GM12878 (cell line): Measurements from ENCODE around the gene ZNF331. TPM values are rescaled to one million over a fixed set of nuclear protein-coding genes. Genes with fewer than 3 reads are reported as not detected.

Experiments used
- ATAC-seq: fragments of 200-7000 bp; cut with Tn5 transposase; 3 replicates; pipeline ENCODE4 v1.9.1; 2020; ENCODE audit warnings: mild to moderate bottlenecking, moderate library complexity
- BruUV-seq: library from RNA; stranded (reverse); fragments of 400-500 nt; replicated peaks from 2 replicates; lab custom pipeline; 2021; lab: Mats Ljungman, UMichigan
- CTCF ChIA-PET: fragments of 300-600 bp; sonication (Branson Sonifier 250); formaldehyde crosslinking; extraction: SDS; loops from one replicate; lab custom pipeline; 2021; ENCODE audit warnings: inconsistent platforms; lab: Yijun Ruan, JAX
- POLR2A ChIA-PET: fragments of 350-600 bp; formaldehyde crosslinking; extraction: SDS; loops from one replicate; lab custom pipeline; 2021; ENCODE audit warnings: inconsistent platforms; lab: Charles Lee
- RAD21 ChIA-PET: fragments of 300-600 bp; sonication (Branson Sonifier 250); formaldehyde crosslinking; loops from one replicate; lab custom pipeline; 2023; ENCODE audit warnings: antibody characterized with exemption; ENCODE audit not compliant: unreplicated experiment; lab: Charles Lee
- SMC1A ChIA-PET: fragments of 300-600 bp; sonication (Branson Sonifier 250); formaldehyde crosslinking; loops from one replicate; lab custom pipeline; 2023; ENCODE audit not compliant: unreplicated experiment, uncharacterized antibody; lab: Charles Lee
- DNase-seq: peaks from one replicate; pipeline ENCODE4 v3.0.0-alpha.2; 2011; ENCODE audit warnings: low read depth, low spot score
- FAIRE-seq: peaks from 3 replicates; lab custom pipeline; 2011; peaks lifted over from hg19 to GRCh38; lab: Jason Lieb, UNC
- H2AFZ ChIP-seq: 2 replicates; pipeline ENCODE4 v1.6.0; 2011; ENCODE audit warnings: low read depth, low read length, control low read depth; ENCODE audit not compliant: control insufficient read depth
- H3K27ac ChIP-seq: 2 replicates; pipeline ENCODE4 v1.5.1; 2011; ENCODE audit warnings: control low read depth; ENCODE audit not compliant: control insufficient read depth, insufficient read depth
- H3K27me3 ChIP-seq, 2 experiments: replicated peaks in 1 of 2; 2 replicates each; pipeline versions ENCODE4 v1.6.0 to v1.6.1; 2011; ENCODE audit warnings: low read length in 1 of 2; ENCODE audit not compliant: control insufficient read depth in 2 of 2, insufficient read depth in 2 of 2
- H3K36me3 ChIP-seq, 2 experiments: 2 replicates each; pipeline ENCODE4 v1.5.1; 2011; ENCODE audit warnings: low read length in 1 of 2; ENCODE audit not compliant: control insufficient read depth in 2 of 2, insufficient read depth in 2 of 2
- H3K4me1 ChIP-seq: 2 replicates; pipeline ENCODE4 v1.6.1; 2011; ENCODE audit warnings: mild to moderate bottlenecking, low read length, moderate library complexity, mixed read lengths; ENCODE audit not compliant: control insufficient read depth, insufficient read depth
- H3K4me2 ChIP-seq: 2 replicates; pipeline ENCODE4 v1.6.0; 2011; ENCODE audit warnings: control low read depth; ENCODE audit not compliant: control insufficient read depth, insufficient read depth
- H3K4me3 ChIP-seq: fragments of 200-600 bp; sonication (generic); 2 replicates; pipeline ENCODE4 v1.5.1; 2016
- H3K79me2 ChIP-seq: 2 replicates; pipeline ENCODE4 v1.6.0; 2011; ENCODE audit warnings: low read length; ENCODE audit not compliant: control insufficient read depth, insufficient read depth
- H3K9ac ChIP-seq: 2 replicates; pipeline ENCODE4 v1.8.0; 2011; ENCODE audit warnings: low read length, control low read depth, mixed read lengths; ENCODE audit not compliant: control insufficient read depth, insufficient read depth
- H3K9me3 ChIP-seq: replicated peaks from 3 replicates; pipeline ENCODE4 v1.5.1; 2011; ENCODE audit warnings: mild to moderate bottlenecking, low read length; ENCODE audit not compliant: control insufficient read depth, insufficient read depth
- H4K20me1 ChIP-seq: 2 replicates; pipeline ENCODE4 v1.6.0; 2011; ENCODE audit not compliant: control insufficient read depth, insufficient read depth
- ASH2L ChIP-seq: fragments of 300-600, 200-600 bp; sonication (generic); IDR thresholded peaks from 2 replicates; pipeline ENCODE4 v1.6.1; 2017; ENCODE audit warnings: low read depth, mild to moderate bottlenecking, borderline replicate concordance
- BACH1 ChIP-seq: fragments of 450-650 bp; IDR thresholded peaks from 2 replicates; pipeline ENCODE4 v1.6.1; 2017; ENCODE audit warnings: mild to moderate bottlenecking, borderline replicate concordance
- CHD4 ChIP-seq: fragments of 200-600 bp; sonication (generic); IDR thresholded peaks from 2 replicates; pipeline ENCODE4 v1.6.1; 2016; ENCODE audit warnings: mild to moderate bottlenecking
- CREM ChIP-seq: IDR thresholded peaks from 2 replicates; pipeline ENCODE4 v1.6.1; 2014; ENCODE audit warnings: antibody characterized with exemption, low read depth
- EED ChIP-seq: sonication (generic); IDR thresholded peaks from 2 replicates; pipeline ENCODE4 v1.6.1; 2016; ENCODE audit warnings: antibody characterized with exemption, low read depth
- JUND ChIP-seq: IDR thresholded peaks from 2 replicates; pipeline ENCODE4 v1.6.1; 2012; ENCODE audit warnings: low read depth, mild to moderate bottlenecking, low read length, improper control_type of control experiment, moderate library complexity
- MTA2 ChIP-seq: fragments of 450-650 bp; IDR thresholded peaks from 2 replicates; pipeline ENCODE4 v1.6.1; 2016; ENCODE audit warnings: low read depth, mild to moderate bottlenecking, moderate library complexity
- NKRF ChIP-seq: fragments of 450-650 bp; conservative IDR thresholded peaks from 2 replicates; pipeline ENCODE4 v1.6.1; 2017; ENCODE audit warnings: mild to moderate bottlenecking, moderate library complexity
- PAX8 ChIP-seq: fragments of 450-650 bp; IDR thresholded peaks from 2 replicates; pipeline ENCODE4 v1.6.1; 2017; ENCODE audit warnings: mild to moderate bottlenecking, moderate library complexity
- POU2F2 ChIP-seq: IDR thresholded peaks from 3 replicates; pipeline ENCODE4 v1.6.1; 2011; ENCODE audit warnings: low read depth, mild to moderate bottlenecking, low read length, borderline replicate concordance
- SMC3 ChIP-seq: IDR thresholded peaks from 2 replicates; pipeline ENCODE4 v1.6.1; 2011; ENCODE audit warnings: low read length, improper control_type of control experiment, borderline replicate concordance
- TCF7 ChIP-seq: IDR thresholded peaks from 2 replicates; pipeline ENCODE4 v1.6.1; 2014; ENCODE audit warnings: antibody characterized with exemption, borderline replicate concordance
- ZNF384 ChIP-seq: IDR thresholded peaks from 2 replicates; pipeline ENCODE4 v1.6.1; 2012; ENCODE audit warnings: low read depth, mild to moderate bottlenecking, low read length, improper control_type of control experiment, borderline replicate concordance
- WGBS: methylation state at CpG from one replicate; pipeline ENCODE4 v1.1.6; 2016; ENCODE audit warnings: low lambda C conversion rate; ENCODE audit not compliant: insufficient replicate concordance, insufficient coverage; ENCODE audit errors: missing lambda C conversion rate; 5-methylcytosine and 5-hydroxymethylcytosine counted together
- in situ Hi-C: fragments of 300-500 bp; cut with MboI; formaldehyde crosslinking; loops from 9 replicates; pipeline ENCODE4 v1.14.3; 2018; ENCODE audit warnings: mixed read lengths
- intact Hi-C: fragments of 100-400 bp; cut with micrococcal nuclease; formaldehyde crosslinking; loops from one replicate; pipeline ENCODE4 v1.14.2; 2022; ENCODE audit not compliant: unreplicated experiment
- polyA plus RNA-seq, 11 experiments: library from polyadenylated mRNA; depleted of rRNA in 4 of 11; unstranded in 6 of 11; stranded (reverse) in 5 of 11; fragments of >200 nt; fragmentation: Nextera tagmentation in 4 of 11; fragmentation: Illumina TruSeq in 1 of 11; extraction: Ambion mirVana in 4 of 11; extraction: Trizol in 1 of 11; gene quantifications; 1 replicate in 1 of 11; 2 replicates in 10 of 11; pipeline versions ENCODE4 v1.2.1 to v1.2.3, GENCODE V29; 2011 to 2016; ENCODE audit warnings: inconsistent platforms in 2 of 11, missing spikeins in 2 of 11, low read depth in 1 of 11
- total RNA-seq, 4 experiments: library from RNA; depleted of rRNA in 3 of 4; stranded (reverse); fragments of >200 nt in 3 of 4; fragmentation: Illumina TruSeq in 1 of 4; extraction: Trizol in 1 of 4; gene quantifications; 2 replicates each; pipeline versions ENCODE4 v1.2.1 to v1.2.3, GENCODE V29; 2013 to 2021
- TF ChIP-seq, protein P1 (sequence below): IDR thresholded peaks from 2 replicates; pipeline ENCODE4 v1.6.1; 2012; ENCODE audit warnings: improper control_type of control experiment, low read depth, low read length; ENCODE audit not compliant: insufficient replicate concordance
- TF ChIP-seq, protein P2 (sequence below): fragments of 450-650 bp; IDR thresholded peaks from 2 replicates; pipeline ENCODE4 v1.6.1; 2017; ENCODE audit warnings: low read depth, mild to moderate bottlenecking, moderate library complexity

The ZNF331 gene
- total and polyA plus RNA-seq, 10 of the 15 experiments (the other 5 are each of a cell fraction or from before 2014, with no cell fraction given): 2.6 to 11.5 (median 5.3) TPM

GRCh38 chr19:53530622-53531021, 7.3 kb upstream of the ZNF331 start (continued):
- TF ChIP-seq, protein P1, sequence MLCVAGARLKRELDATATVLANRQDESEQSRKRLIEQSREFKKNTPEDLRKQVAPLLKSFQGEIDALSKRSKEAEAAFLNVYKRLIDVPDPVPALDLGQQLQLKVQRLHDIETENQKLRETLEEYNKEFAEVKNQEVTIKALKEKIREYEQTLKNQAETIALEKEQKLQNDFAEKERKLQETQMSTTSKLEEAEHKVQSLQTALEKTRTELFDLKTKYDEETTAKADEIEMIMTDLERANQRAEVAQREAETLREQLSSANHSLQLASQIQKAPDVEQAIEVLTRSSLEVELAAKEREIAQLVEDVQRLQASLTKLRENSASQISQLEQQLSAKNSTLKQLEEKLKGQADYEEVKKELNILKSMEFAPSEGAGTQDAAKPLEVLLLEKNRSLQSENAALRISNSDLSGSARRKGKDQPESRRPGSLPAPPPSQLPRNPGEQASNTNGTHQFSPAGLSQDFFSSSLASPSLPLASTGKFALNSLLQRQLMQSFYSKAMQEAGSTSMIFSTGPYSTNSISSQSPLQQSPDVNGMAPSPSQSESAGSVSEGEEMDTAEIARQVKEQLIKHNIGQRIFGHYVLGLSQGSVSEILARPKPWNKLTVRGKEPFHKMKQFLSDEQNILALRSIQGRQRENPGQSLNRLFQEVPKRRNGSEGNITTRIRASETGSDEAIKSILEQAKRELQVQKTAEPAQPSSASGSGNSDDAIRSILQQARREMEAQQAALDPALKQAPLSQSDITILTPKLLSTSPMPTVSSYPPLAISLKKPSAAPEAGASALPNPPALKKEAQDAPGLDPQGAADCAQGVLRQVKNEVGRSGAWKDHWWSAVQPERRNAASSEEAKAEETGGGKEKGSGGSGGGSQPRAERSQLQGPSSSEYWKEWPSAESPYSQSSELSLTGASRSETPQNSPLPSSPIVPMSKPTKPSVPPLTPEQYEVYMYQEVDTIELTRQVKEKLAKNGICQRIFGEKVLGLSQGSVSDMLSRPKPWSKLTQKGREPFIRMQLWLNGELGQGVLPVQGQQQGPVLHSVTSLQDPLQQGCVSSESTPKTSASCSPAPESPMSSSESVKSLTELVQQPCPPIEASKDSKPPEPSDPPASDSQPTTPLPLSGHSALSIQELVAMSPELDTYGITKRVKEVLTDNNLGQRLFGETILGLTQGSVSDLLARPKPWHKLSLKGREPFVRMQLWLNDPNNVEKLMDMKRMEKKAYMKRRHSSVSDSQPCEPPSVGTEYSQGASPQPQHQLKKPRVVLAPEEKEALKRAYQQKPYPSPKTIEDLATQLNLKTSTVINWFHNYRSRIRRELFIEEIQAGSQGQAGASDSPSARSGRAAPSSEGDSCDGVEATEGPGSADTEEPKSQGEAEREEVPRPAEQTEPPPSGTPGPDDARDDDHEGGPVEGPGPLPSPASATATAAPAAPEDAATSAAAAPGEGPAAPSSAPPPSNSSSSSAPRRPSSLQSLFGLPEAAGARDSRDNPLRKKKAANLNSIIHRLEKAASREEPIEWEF: no peak
- TF ChIP-seq JUND: no peak
- TF ChIP-seq EED: no peak
- no peak for TF ChIP-seq TCF7
- no peak for TF ChIP-seq PAX8
- no peak for TF ChIP-seq CHD4
- no peak for TF ChIP-seq MTA2
- no peak for TF ChIP-seq SMC3

DNA sequence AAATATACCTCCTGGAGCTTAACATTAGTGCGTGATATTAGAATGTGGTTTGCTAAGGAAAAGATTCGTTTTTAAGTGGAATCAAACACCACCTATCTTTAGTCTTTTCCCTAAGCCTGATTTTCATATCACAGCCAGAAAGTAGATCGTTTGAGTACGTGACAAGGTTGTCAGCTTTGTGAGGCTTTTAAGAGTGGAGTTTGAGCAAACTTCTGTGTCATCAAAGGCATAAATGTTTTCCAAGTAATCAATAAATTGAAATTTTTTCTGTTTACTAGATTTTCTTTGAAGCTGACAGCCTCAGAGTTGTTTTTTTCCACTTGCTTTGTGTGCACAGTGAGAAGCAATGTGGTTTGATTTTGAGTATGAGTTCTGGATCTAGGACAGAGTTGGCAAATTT, 6.5 kb upstream of the ZNF331 start:
- no peak for DNase-seq
- Histone ChIP-seq H3K4me2 (no peak overlapping the region), H2AFZ (no peak overlapping the region), H3K9me3 (peaks cover 3% of the 10 kb centered on the region; the same call in 1 of the 3 replicates), H3K9ac (no peak overlapping the region), H3K4me1 (no peaks in the 10 kb centered on the region), H4K20me1 (no peaks in the 10 kb centered on the region), H3K79me2 (no peaks in the 10 kb centered on the region), H3K27me3 (no peaks in the 10 kb centered on the region), H3K4me3 (no peak overlapping the region), H3K27ac (no peak overlapping the region), H3K36me3 (no peaks in the 10 kb centered on the region)
- ChIA-PET RAD21 (no interaction called here), POLR2A (no interaction called here), CTCF (no interaction called here), SMC1A (no interaction called here)
- ATAC-seq: no peak
- intact Hi-C loops: no loop called here
- no TSS peak for BruUV-seq
- in situ Hi-C loops: no loop called here
- FAIRE-seq: no peak
- 52% methylated on average over 4 of the region's 4 CpGs for WGBS
- no peak for TF ChIP-seq ASH2L
- no peak for TF ChIP-seq ZNF384
- TF ChIP-seq NKRF: no peak
- TF ChIP-seq BACH1: no peak
- no peak for TF ChIP-seq POU2F2
- TF ChIP-seq, protein P2, sequence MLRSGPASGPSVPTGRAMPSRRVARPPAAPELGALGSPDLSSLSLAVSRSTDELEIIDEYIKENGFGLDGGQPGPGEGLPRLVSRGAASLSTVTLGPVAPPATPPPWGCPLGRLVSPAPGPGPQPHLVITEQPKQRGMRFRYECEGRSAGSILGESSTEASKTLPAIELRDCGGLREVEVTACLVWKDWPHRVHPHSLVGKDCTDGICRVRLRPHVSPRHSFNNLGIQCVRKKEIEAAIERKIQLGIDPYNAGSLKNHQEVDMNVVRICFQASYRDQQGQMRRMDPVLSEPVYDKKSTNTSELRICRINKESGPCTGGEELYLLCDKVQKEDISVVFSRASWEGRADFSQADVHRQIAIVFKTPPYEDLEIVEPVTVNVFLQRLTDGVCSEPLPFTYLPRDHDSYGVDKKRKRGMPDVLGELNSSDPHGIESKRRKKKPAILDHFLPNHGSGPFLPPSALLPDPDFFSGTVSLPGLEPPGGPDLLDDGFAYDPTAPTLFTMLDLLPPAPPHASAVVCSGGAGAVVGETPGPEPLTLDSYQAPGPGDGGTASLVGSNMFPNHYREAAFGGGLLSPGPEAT: no peak
- no peak for TF ChIP-seq CREM
